Measurements from ENCODE around the gene PLCL1. TPM values are rescaled to one million over a fixed set of nuclear protein-coding genes. Genes with fewer than 3 reads are reported as not detected.
"Not testable (repeated sequence)": the region's sequence is repeated elsewhere in the genome, so short reads cannot be mapped to it uniquely, and the experiment has no call there.

Gene PLCL1
- total RNA-seq, 1 donor from 2014 or later = 7.7 TPM

DNA sequence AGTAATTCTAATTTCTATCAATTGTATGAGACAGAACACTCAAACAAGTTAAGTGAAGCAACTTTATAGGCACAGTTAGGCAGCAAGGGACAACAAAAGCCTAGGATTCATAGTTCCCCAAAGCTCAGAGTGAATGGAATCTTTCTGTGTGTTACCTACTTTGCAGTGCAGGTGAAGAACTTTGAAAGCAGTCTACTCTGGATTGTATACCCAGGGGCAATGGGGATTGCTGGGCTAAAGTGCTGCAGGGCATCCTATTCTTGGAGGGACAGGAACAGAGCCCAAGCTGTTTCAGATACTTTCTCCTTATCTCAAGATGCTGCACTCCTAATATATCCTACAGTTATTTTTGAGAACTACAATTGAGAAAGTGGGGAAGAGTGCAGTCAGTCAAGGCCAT, 207.6 kb downstream of the PLCL1 start:
- ATAC-seq = no peak
- no peak overlapping the region for H3K4me3 ChIP-seq

GRCh38 chr2:198016243-198016642, 211.8 kb downstream of the PLCL1 start:
- TF ChIP-seq CTCF (IDR thresholded peaks at IDR 0.05) = no peak
- ATAC-seq (no peak), DNase-seq (no peak)
- intact Hi-C loops (cut with DNase I) = no loop called here
- no peak overlapping the region for H3K4me3 ChIP-seq
- no peaks in the 10 kb centered on the region for H3K4me1 ChIP-seq
- no peaks in the 10 kb centered on the region for H3K9me3 ChIP-seq
- H3K27ac ChIP-seq = no peak overlapping the region
- H3K27me3 ChIP-seq = no peaks in the 10 kb centered on the region
- H3K36me3 ChIP-seq = no peaks in the 10 kb centered on the region

More for the DNA sequence above, 207.6 kb downstream of the PLCL1 start:
- DNase-seq = no peak
- Histone ChIP-seq H3K9me3 (no peaks in the 10 kb centered on the region), H3K4me1 (no peaks in the 10 kb centered on the region), H3K27me3 (no peaks in the 10 kb centered on the region), H3K27ac (no peak overlapping the region), H3K36me3 (no peaks in the 10 kb centered on the region)
- TF ChIP-seq CTCF (IDR thresholded peaks at IDR 0.05) = no peak
- intact Hi-C loops (cut with DNase I) = no loop called here

DNA sequence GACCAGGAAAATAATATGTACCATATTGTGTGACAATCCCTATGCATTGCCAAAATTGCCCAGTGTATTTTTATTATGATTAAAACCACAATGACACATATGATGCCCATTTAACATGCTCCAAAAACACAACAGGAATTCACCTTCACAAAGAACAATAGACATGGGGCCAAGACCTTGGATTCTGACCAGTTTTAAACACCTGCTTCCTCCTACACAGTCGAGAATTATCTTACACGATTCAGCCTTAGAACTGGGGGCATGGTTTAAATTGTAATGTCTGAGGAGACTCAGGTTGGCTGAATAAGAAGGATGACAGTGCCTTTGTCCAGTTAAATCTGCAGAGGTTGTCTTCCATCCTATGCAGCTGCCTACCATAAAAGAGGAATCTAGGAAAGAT, 212.7 kb downstream of the PLCL1 start:
- no peak overlapping the region for H3K27ac ChIP-seq
- intact Hi-C loops (cut with DNase I) = no loop called here
- H3K27me3 ChIP-seq = no peaks in the 10 kb centered on the region
- ATAC-seq (no peak), DNase-seq (no peak)
- H3K9me3 ChIP-seq = no peaks in the 10 kb centered on the region
- no peak overlapping the region for H3K4me3 ChIP-seq
- no peak for TF ChIP-seq CTCF (IDR thresholded peaks at IDR 0.05)
- H3K4me1 ChIP-seq = no peaks in the 10 kb centered on the region
- no peaks in the 10 kb centered on the region for H3K36me3 ChIP-seq

GRCh38 chr2:198028955-198029354, 224.6 kb downstream of the PLCL1 start:
- Histone ChIP-seq H3K9me3 (no peaks in the 10 kb centered on the region), H3K4me1 (no peaks in the 10 kb centered on the region), H3K27ac (no peak overlapping the region), H3K27me3 (no peaks in the 10 kb centered on the region), H3K4me3 (no peak overlapping the region), H3K36me3 (no peaks in the 10 kb centered on the region)
- no peak for ATAC-seq
- no peak for DNase-seq
- no peak for TF ChIP-seq CTCF (IDR thresholded peaks at IDR 0.05)
- intact Hi-C loops (cut with DNase I) = no loop called here

DNA sequence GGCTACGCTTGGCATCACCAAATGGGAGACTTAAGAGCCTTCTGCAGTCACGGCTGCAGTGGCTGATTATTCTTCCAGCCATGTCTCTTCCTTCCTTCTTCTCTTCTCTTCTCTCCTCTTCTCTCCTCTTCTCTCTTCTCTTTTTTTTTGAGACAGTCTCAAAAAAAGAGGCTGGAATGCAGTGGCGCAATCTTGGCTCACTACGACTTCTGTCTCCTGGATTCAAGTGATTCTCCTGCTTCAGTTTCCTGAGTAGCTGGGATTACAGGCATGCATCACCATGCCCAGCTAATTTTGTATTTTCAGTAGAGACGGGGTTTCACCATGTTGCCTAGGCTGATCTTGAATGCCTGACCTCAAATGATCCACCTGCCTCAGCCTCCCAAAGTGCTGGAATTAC, 225.2 kb downstream of the PLCL1 start:
- H3K9me3 ChIP-seq; H3K36me3 ChIP-seq; DNase-seq; H3K27ac ChIP-seq; H3K27me3 ChIP-seq; H3K4me3 ChIP-seq; ATAC-seq; H3K4me1 ChIP-seq; intact Hi-C loops (cut with DNase I): not testable (repeated sequence)

DNA sequence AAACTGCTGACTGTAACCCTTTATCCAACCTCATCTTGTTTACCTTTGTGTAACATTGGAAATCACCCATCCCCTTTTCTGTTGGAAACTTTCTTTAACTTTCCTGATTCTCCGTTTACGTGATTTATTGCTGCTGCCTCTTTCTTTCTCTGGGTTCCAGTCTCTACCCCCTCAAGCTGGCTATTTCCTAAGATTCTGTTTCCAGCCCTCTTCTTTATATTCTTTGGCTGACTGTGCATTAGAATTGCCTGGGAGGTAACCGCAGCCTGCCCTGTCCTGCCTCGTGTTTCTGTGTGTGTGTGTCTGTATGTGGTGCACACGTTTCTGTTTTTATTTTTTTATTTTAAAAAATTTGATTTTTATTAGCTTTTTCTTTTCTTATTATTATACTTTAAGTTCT, 229.2 kb downstream of the PLCL1 start:
- Histone ChIP-seq H3K9me3 (no peaks in the 10 kb centered on the region), H3K4me3 (no peak overlapping the region), H3K36me3 (no peaks in the 10 kb centered on the region), H3K27me3 (no peaks in the 10 kb centered on the region), H3K4me1 (no peaks in the 10 kb centered on the region), H3K27ac (no peak overlapping the region)
- DNase-seq (no peak), ATAC-seq (no peak)
- no peak for TF ChIP-seq CTCF (IDR thresholded peaks at IDR 0.05)
- intact Hi-C loops (cut with DNase I) = no loop called here

Data from upper lobe of right lung (tissue), 1 donor.